ENCODE data around the gene ANKLE1.
"Not testable (repeated sequence)": the region's sequence is repeated elsewhere in the genome, so short reads cannot be mapped to it uniquely, and the experiment has no call there.

ANKLE1 gene

GRCh38 chr19:17246681-17247425, 34.8 kb upstream of the ANKLE1 start:
- DNase-seq (ENCODE audit: low read depth, low spot score): no peak

GRCh38 chr19:17248011-17248776, 33.5 kb upstream of the ANKLE1 start:
- DNase-seq (ENCODE audit: low read depth, low spot score): no peak

- DNase-seq (ENCODE audit: low read depth, low spot score): no peak
These were observed 31.7 kb upstream of the ANKLE1 start for GRCh38 chr19:17249887-17250548.

- DNase-seq (ENCODE audit: low read depth, low spot score): no peak
These were observed 27.1 kb upstream of the ANKLE1 start for GRCh38 chr19:17254636-17255035.

- DNase-seq (ENCODE audit: low read depth, low spot score): no peak
These were observed 26.5 kb upstream of the ANKLE1 start for GRCh38 chr19:17255150-17255621.

GRCh38 chr19:17256130-17256529, 25.6 kb upstream of the ANKLE1 start:
- DNase-seq (ENCODE audit: low read depth, low spot score): no peak

- DNase-seq (ENCODE audit: low read depth, low spot score): no peak
These were observed 22.5 kb upstream of the ANKLE1 start for GRCh38 chr19:17259118-17259780.

GRCh38 chr19:17259934-17260333, 21.8 kb upstream of the ANKLE1 start:
- no peak for DNase-seq (ENCODE audit: low read depth, low spot score)

GRCh38 chr19:17260842-17261325, 20.8 kb upstream of the ANKLE1 start:
- no peak for DNase-seq (ENCODE audit: low read depth, low spot score)

GRCh38 chr19:17262557-17262956, 19.1 kb upstream of the ANKLE1 start:
- DNase-seq (ENCODE audit: low read depth, low spot score): no peak

- no peak for DNase-seq (ENCODE audit: low read depth, low spot score)
These were observed 17.7 kb upstream of the ANKLE1 start for GRCh38 chr19:17263712-17264640.

- no peak for DNase-seq (ENCODE audit: low read depth, low spot score)
These were observed 17.1 kb upstream of the ANKLE1 start, which contains the start of gene USHBP1 for GRCh38 chr19:17264641-17264979. USHBP1 (minus strand) TSS chr19:17264745; CDS start chr19:17264299, 446 bp downstream.

GRCh38 chr19:17266026-17266425, 15.7 kb upstream of the ANKLE1 start:
- DNase-seq (ENCODE audit: low read depth, low spot score): no peak

GRCh38 chr19:17266589-17266974, 15.1 kb upstream of the ANKLE1 start:
- DNase-seq (ENCODE audit: low read depth, low spot score): no peak

GRCh38 chr19:17266975-17267788, 14.5 kb upstream of the ANKLE1 start, which contains the start of gene BABAM1:
BABAM1 (plus strand) TSS chr19:17267443; CDS start chr19:17268807, 1,364 bp downstream.
- peak; percentile 100 for DNase-seq (ENCODE audit: low read depth, low spot score)

- no peak for DNase-seq (ENCODE audit: low read depth, low spot score)
These were observed 12.9 kb upstream of the ANKLE1 start for GRCh38 chr19:17268754-17269153.

GRCh38 chr19:17274892-17275291, 6.8 kb upstream of the ANKLE1 start:
- not testable (repeated sequence) for DNase-seq (ENCODE audit: low read depth, low spot score)

GRCh38 chr19:17275441-17276175, 6.1 kb upstream of the ANKLE1 start:
- no peak for DNase-seq (ENCODE audit: low read depth, low spot score)

- no peak for DNase-seq (ENCODE audit: low read depth, low spot score)
These were observed 2.3 kb upstream of the ANKLE1 start for GRCh38 chr19:17279436-17279835.

Data from iPS DF 19.7 (cell line).